Activated CD4-positive, alpha-beta T cell treated with anti-CD3 and anti-CD28 coated beads, Interleukin-2, amount 10 ng/mL, durations not matched to agents 7 days and 5 days (primary cell): ENCODE data around the gene PRM3. TPM values are rescaled to one million over a fixed set of nuclear protein-coding genes. Genes with fewer than 3 reads are reported as not detected.
A peak's percentile ranks its signal among the peaks of the same experiment; 100 is the strongest.

Source experiments
- CTCF ChIA-PET: fragments of 350-600 bp; sonication (Branson Sonifier 250); formaldehyde crosslinking; loops from one replicate; lab custom pipeline; 2021; ENCODE audit warnings: antibody characterized with exemption; lab: Charles Lee
- POLR2A ChIA-PET: fragments of 350-600 bp; sonication (Branson Sonifier 250); formaldehyde crosslinking; loops from one replicate; lab custom pipeline; 2021; ENCODE audit warnings: antibody characterized with exemption; lab: Charles Lee
- DNase-seq: peaks from one replicate; pipeline ENCODE4 v3.0.0-alpha.2; 2020
- H3K27ac Mint-ChIP-seq: one replicate; pipeline ENCODE4 v1.8.0; 2021; ENCODE audit warnings: mild to moderate bottlenecking, moderate library complexity, mixed read lengths
- H3K27me3 Mint-ChIP-seq: one replicate; pipeline ENCODE4 v1.8.0; 2021; ENCODE audit warnings: mixed read lengths
- H3K36me3 Mint-ChIP-seq: one replicate; pipeline ENCODE4 v1.8.0; 2021; ENCODE audit warnings: low read depth, mixed read lengths
- H3K4me1 Mint-ChIP-seq: one replicate; pipeline ENCODE4 v1.8.0; 2021; ENCODE audit warnings: mixed read lengths
- H3K4me3 Mint-ChIP-seq: one replicate; pipeline ENCODE4 v1.8.0; 2021; ENCODE audit warnings: mild to moderate bottlenecking, moderate library complexity, mixed read lengths
- H3K9me3 Mint-ChIP-seq: one replicate; pipeline ENCODE4 v1.8.0; 2021; ENCODE audit warnings: mixed read lengths
- total RNA-seq, 2 experiments: library from RNA; stranded (reverse); gene quantifications; one replicate each; pipeline ENCODE4 v1.2.3, GENCODE V29; 2021

PRM3 gene
- total RNA-seq, 2 experiments from 2014 or later = not detected

- Mint-ChIP-seq H3K9me3 (no peaks in the 10 kb centered on the region), H3K27me3 (no peaks in the 10 kb centered on the region), H3K4me1 (peaks cover 54% of the 10 kb centered on the region), H3K36me3 (peaks cover 70% of the 10 kb centered on the region), H3K4me3 (peak overlapping the region; percentile 92), H3K27ac (peak overlapping the region; percentile 89)
- peak; percentile 14 for DNase-seq
- POLR2A ChIA-PET = interaction anchor here (0.6 to 2.1 kb wide), 15 partner anchors 12 to 284 kb away, joined by 3 to 13 read pairs (median 5); no protein-coding TSS in a partner anchor
- CTCF ChIA-PET = interaction anchor here (0.8 to 1.9 kb wide), 13 partner anchors 11 to 298 kb away, joined by 3 to 9 read pairs (median 3); no protein-coding TSS in a partner anchor
Measured at GRCh38 chr16:11252482-11252931, 20.9 kb downstream of the PRM3 start.

GRCh38 chr16:11251525-11252481, 21.6 kb downstream of the PRM3 start:
- peak; percentile 83 for DNase-seq
- peak overlapping the region; percentile 92 for H3K4me3 Mint-ChIP-seq
- H3K36me3 Mint-ChIP-seq = peaks cover 74% of the 10 kb centered on the region
- ChIA-PET CTCF (interaction anchor here (0.6 to 1.9 kb wide), 17 partner anchors 11 to 614 kb away, joined by 3 to 9 read pairs (median 3); no protein-coding TSS in a partner anchor), POLR2A (interaction anchor here (0.6 to 2.1 kb wide), 18 partner anchors 11 to 283 kb away, joined by 3 to 13 read pairs (median 5); no protein-coding TSS in a partner anchor)
- H3K27ac Mint-ChIP-seq = peak overlapping the region; percentile 89
- H3K9me3 Mint-ChIP-seq = no peaks in the 10 kb centered on the region
- H3K27me3 Mint-ChIP-seq = no peaks in the 10 kb centered on the region
- peaks cover 53% of the 10 kb centered on the region for H3K4me1 Mint-ChIP-seq

- ChIA-PET POLR2A (interaction anchor here (0.6 to 2.1 kb wide), 9 partner anchors 10 to 286 kb away, joined by 3 to 13 read pairs (median 7); no protein-coding TSS in a partner anchor), CTCF (interaction anchor here (0.7 to 1.9 kb wide), 7 partner anchors 13 to 297 kb away, joined by 3 to 9 read pairs (median 4); no protein-coding TSS in a partner anchor)
- Mint-ChIP-seq H3K27me3 (no peaks in the 10 kb centered on the region), H3K4me1 (peaks cover 59% of the 10 kb centered on the region), H3K4me3 (peak overlapping the region; percentile 92), H3K27ac (peak overlapping the region; percentile 89), H3K9me3 (no peaks in the 10 kb centered on the region), H3K36me3 (peaks cover 78% of the 10 kb centered on the region)
- DNase-seq = no peak
Measured at GRCh38 chr16:11250786-11251524, 22.5 kb downstream of the PRM3 start.

GRCh38 chr16:11250091-11250785, 23.2 kb downstream of the PRM3 start:
- no peaks in the 10 kb centered on the region for H3K27me3 Mint-ChIP-seq

GRCh38 chr16:11249233-11250061, 24.0 kb downstream of the PRM3 start:
- Mint-ChIP-seq H3K9me3 (no peaks in the 10 kb centered on the region), H3K4me1 (peaks cover 70% of the 10 kb centered on the region), H3K4me3 (no peak overlapping the region), H3K27ac (peak overlapping the region; percentile 54), H3K36me3 (peaks cover 74% of the 10 kb centered on the region), H3K27me3 (no peaks in the 10 kb centered on the region)
- ChIA-PET POLR2A (interaction anchor here (0.9 to 1.0 kb wide), 2 partner anchors 14 to 149 kb away, joined by 3 read pairs; no protein-coding TSS in a partner anchor), CTCF (interaction anchor here (0.5 to 1.5 kb wide), 2 partner anchors 55 to 285 kb away, joined by 3 read pairs; no protein-coding TSS in a partner anchor)
- no peak for DNase-seq

More at GRCh38 chr16:11250091-11250785, 23.2 kb downstream of the PRM3 start:
- peak; percentile 20 for DNase-seq
- CTCF ChIA-PET = interaction anchor here (0.5 to 1.5 kb wide), 4 partner anchors 55 to 286 kb away, joined by 3 to 4 read pairs (median 3); no protein-coding TSS in a partner anchor
- POLR2A ChIA-PET = interaction anchor here (0.7 to 2.1 kb wide), 4 partner anchors 15 to 286 kb away, joined by 3 to 11 read pairs (median 4); no protein-coding TSS in a partner anchor
- Mint-ChIP-seq H3K27ac (peak overlapping the region; percentile 78), H3K36me3 (peaks cover 77% of the 10 kb centered on the region), H3K4me3 (peak overlapping the region; percentile 23), H3K9me3 (no peaks in the 10 kb centered on the region), H3K4me1 (peaks cover 66% of the 10 kb centered on the region)

- peaks cover 70% of the 10 kb centered on the region for H3K4me1 Mint-ChIP-seq
- peak overlapping the region; percentile 37 for H3K27ac Mint-ChIP-seq
- no peaks in the 10 kb centered on the region for H3K27me3 Mint-ChIP-seq
- DNase-seq = no peak
- no peaks in the 10 kb centered on the region for H3K9me3 Mint-ChIP-seq
- H3K36me3 Mint-ChIP-seq = peaks cover 63% of the 10 kb centered on the region
- H3K4me3 Mint-ChIP-seq = no peak overlapping the region
- ChIA-PET POLR2A (interaction anchor here (0.6 to 1.2 kb wide), 5 partner anchors 15 to 274 kb away, joined by 3 to 9 read pairs (median 3); no protein-coding TSS in a partner anchor), CTCF (interaction anchor here (0.6 to 1.4 kb wide), 3 partner anchors 39 to 148 kb away, joined by 3 to 5 read pairs (median 4); no protein-coding TSS in a partner anchor)
Measured at GRCh38 chr16:11248133-11248532, 25.3 kb downstream of the PRM3 start.

GRCh38 chr16:11245988-11246387, 27.4 kb downstream of the PRM3 start:
- ChIA-PET CTCF (interaction anchor here (1.2 to 2.7 kb wide), 5 partner anchors 9 to 282 kb away, joined by 3 to 15 read pairs (median 7); partner anchors contain the start of gene SOCS1), POLR2A (interaction anchor here (0.6 to 1.2 kb wide), 3 partner anchors 22 to 194 kb away, joined by 3 to 4 read pairs (median 3); no protein-coding TSS in a partner anchor)
- peaks cover 54% of the 10 kb centered on the region for H3K4me1 Mint-ChIP-seq
- H3K4me3 Mint-ChIP-seq = no peak overlapping the region
- H3K9me3 Mint-ChIP-seq = no peaks in the 10 kb centered on the region
- peak; percentile 39 for DNase-seq
- H3K27me3 Mint-ChIP-seq = no peaks in the 10 kb centered on the region
- H3K27ac Mint-ChIP-seq = no peak overlapping the region
- peaks cover 42% of the 10 kb centered on the region for H3K36me3 Mint-ChIP-seq

GRCh38 chr16:11245222-11245737, 28.1 kb downstream of the PRM3 start:
- H3K4me1 Mint-ChIP-seq = peaks cover 47% of the 10 kb centered on the region
- no peak for DNase-seq
- H3K36me3 Mint-ChIP-seq = peaks cover 36% of the 10 kb centered on the region
- H3K27ac Mint-ChIP-seq = no peak overlapping the region
- H3K4me3 Mint-ChIP-seq = no peak overlapping the region
- no peaks in the 10 kb centered on the region for H3K27me3 Mint-ChIP-seq
- ChIA-PET POLR2A (interaction anchor here (0.6 to 1.2 kb wide), 4 partner anchors 21 to 193 kb away, joined by 3 to 4 read pairs (median 4); no protein-coding TSS in a partner anchor), CTCF (interaction anchor here (1.2 to 2.7 kb wide), 5 partner anchors 9 to 281 kb away, joined by 3 to 15 read pairs (median 7); partner anchors contain the start of gene SOCS1)
- H3K9me3 Mint-ChIP-seq = no peaks in the 10 kb centered on the region

GRCh38 chr16:11242658-11243057, 30.8 kb downstream of the PRM3 start:
- Mint-ChIP-seq H3K4me1 (peaks cover 25% of the 10 kb centered on the region), H3K36me3 (peaks cover 13% of the 10 kb centered on the region), H3K4me3 (no peak overlapping the region), H3K27me3 (no peaks in the 10 kb centered on the region), H3K9me3 (peaks cover 3% of the 10 kb centered on the region), H3K27ac (no peak overlapping the region)
- ChIA-PET POLR2A (no interaction called here), CTCF (interaction anchor here (2.4 kb wide), 1 partner anchor 10 kb away, joined by 8 read pairs; no protein-coding TSS in a partner anchor)
- DNase-seq = no peak
